ENCODE data around the gene ERBB4.
"Not testable (repeated sequence)": the region's sequence is repeated elsewhere in the genome, so short reads cannot be mapped to it uniquely, and the experiment has no call there.

Gene ERBB4

GRCh38 chr2:211729433-211729832 lies 809.2 kb downstream of the ERBB4 start:
- DNase-seq (ENCODE audit: low spot score): no peak
- no peak overlapping the region for H3K4me3 ChIP-seq
- TF ChIP-seq, protein P1, sequence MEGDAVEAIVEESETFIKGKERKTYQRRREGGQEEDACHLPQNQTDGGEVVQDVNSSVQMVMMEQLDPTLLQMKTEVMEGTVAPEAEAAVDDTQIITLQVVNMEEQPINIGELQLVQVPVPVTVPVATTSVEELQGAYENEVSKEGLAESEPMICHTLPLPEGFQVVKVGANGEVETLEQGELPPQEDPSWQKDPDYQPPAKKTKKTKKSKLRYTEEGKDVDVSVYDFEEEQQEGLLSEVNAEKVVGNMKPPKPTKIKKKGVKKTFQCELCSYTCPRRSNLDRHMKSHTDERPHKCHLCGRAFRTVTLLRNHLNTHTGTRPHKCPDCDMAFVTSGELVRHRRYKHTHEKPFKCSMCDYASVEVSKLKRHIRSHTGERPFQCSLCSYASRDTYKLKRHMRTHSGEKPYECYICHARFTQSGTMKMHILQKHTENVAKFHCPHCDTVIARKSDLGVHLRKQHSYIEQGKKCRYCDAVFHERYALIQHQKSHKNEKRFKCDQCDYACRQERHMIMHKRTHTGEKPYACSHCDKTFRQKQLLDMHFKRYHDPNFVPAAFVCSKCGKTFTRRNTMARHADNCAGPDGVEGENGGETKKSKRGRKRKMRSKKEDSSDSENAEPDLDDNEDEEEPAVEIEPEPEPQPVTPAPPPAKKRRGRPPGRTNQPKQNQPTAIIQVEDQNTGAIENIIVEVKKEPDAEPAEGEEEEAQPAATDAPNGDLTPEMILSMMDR (IDR thresholded peaks at IDR 0.05): no peak
- no peak overlapping the region for H3K27ac ChIP-seq

DNA sequence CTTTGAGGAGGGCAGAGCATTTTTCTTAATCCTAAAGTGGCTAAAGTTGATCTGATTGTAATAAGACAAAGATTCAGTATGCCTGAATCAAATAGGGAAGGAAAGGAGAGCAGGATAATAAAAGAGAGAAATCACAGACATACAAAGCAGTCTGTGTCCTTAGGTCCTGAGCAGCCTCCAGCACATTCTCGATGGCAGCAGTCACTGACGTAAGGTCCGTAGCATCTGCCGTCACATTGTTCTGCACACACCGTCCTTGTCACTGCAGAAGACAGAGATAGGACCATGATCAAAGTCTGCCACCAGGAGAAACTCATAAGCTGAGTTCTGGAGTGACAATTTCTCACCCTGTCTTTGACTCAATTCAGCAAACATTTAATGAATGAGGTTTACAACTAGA lies 813.7 kb downstream of the ERBB4 start:
- Histone ChIP-seq H3K4me3 (no peak overlapping the region), H3K27ac (no peak overlapping the region)
- no peak for DNase-seq (ENCODE audit: low spot score)
- TF ChIP-seq, protein P1 (IDR thresholded peaks at IDR 0.05): no peak

- DNase-seq (ENCODE audit: low spot score): no peak
- TF ChIP-seq, protein P1 (IDR thresholded peaks at IDR 0.05): no peak
- no peak overlapping the region for H3K4me3 ChIP-seq
- no peak overlapping the region for H3K27ac ChIP-seq
Measured at GRCh38 chr2:211723398-211723797, 815.2 kb downstream of the ERBB4 start.

DNA sequence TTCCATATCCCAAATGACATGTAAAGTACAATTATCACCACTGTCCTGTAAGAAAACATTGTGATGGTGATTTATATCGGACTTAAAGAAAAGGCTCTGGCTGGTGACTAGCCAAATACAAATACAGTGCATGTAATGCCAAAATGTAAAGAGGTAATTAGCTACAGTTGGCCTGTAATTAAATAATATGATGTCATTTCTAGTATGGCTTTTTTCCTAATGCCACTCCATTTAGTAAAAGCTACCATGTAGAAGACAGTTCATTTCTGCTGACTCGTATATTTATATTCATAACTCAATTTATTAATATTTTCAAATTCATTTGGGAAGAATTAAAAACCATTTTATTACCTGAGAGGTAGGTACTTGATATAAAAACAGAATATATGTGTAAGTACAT lies 815.7 kb downstream of the ERBB4 start:
- TF ChIP-seq, protein P1 (IDR thresholded peaks at IDR 0.05): no peak
- no peak overlapping the region for H3K4me3 ChIP-seq

GRCh38 chr2:211721874-211722273 lies 816.7 kb downstream of the ERBB4 start:
- H3K4me3 ChIP-seq; DNase-seq (ENCODE audit: low spot score); H3K27ac ChIP-seq: not testable (repeated sequence)

More for the DNA sequence above, 815.7 kb downstream of the ERBB4 start:
- no peak for DNase-seq (ENCODE audit: low spot score)
- no peak overlapping the region for H3K27ac ChIP-seq

DNA sequence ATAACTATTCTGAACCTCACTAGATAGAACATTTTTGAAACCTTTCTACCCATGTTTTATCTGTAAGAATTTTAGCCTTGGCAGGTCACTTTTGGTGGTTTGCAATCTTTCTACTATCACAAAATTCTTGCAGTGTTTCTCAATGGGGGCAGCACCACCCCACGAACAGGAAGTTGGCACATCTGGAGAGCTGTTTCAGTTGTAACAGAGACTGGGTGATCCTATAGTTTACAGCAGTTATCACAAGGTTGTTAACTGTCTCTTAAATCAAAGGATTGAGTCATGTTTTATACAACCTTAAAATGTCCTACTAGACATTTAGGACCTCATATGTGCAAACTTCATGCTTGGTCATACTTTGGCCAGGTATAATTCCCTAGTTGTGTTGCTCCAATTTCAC lies 829.2 kb downstream of the ERBB4 start:
- DNase-seq (ENCODE audit: low spot score): no peak
- Histone ChIP-seq H3K27ac (no peak overlapping the region), H3K4me3 (no peak overlapping the region)
- TF ChIP-seq, protein P1 (IDR thresholded peaks at IDR 0.05): no peak

DNA sequence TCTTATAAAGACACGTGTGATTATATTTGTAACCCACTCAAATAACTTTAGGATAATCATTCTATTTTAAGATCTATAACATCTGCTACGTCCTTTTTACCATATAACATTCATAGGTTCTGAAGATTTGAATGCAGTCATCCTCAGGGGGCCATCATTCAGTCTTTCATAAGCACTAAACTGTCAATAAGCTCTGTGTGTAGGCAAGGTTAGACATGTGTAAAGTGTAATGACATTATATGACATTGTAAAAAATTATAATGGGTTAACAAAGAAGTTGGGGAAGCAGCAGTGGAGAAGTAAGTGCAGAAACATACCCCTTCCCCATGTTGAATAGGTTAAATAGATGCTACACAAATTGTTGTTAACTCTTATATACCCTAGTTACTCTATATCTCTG lies 845.9 kb downstream of the ERBB4 start:
- TF ChIP-seq, protein P1 (IDR thresholded peaks at IDR 0.05): no peak
- Histone ChIP-seq H3K27ac (no peak overlapping the region), H3K4me3 (no peak overlapping the region)
- no peak for DNase-seq (ENCODE audit: low spot score)

DNA sequence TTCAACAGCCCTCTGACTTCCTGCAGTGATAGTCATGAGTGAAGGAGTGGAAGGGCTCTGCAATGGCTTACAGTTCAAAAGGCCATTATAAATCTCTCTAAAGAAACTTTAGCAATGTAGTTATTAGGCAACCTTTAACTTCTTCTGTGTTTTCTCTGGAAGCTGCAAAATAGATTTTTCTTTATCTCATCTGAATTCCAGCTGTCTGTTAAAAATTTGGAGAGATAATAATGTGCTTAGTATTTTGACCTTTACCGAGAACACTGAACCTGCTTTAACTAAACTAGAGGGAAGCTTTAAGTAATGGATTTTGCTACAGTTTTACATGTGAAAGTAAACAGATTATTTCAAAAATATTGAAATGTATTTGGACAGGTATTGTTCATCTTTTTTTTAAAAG lies 847.9 kb downstream of the ERBB4 start:
- Histone ChIP-seq H3K27ac (no peak overlapping the region), H3K4me3 (no peak overlapping the region)
- TF ChIP-seq, protein P1 (IDR thresholded peaks at IDR 0.05): no peak
- no peak for DNase-seq (ENCODE audit: low spot score)
